H54 (cell line): ENCODE results near the gene TCEAL3.
"Not testable (repeated sequence)": the region's sequence is repeated elsewhere in the genome, so short reads cannot be mapped to it uniquely, and the experiment has no call there.

Experiments used
- DNase-seq: peaks from one replicate; pipeline ENCODE4 v3.0.0; 2011; ENCODE audit warnings: low spot score, mixed read lengths; ENCODE audit not compliant: insufficient read length
- FAIRE-seq: peaks from 3 replicates; lab custom pipeline; 2011; peaks lifted over from hg19 to GRCh38; lab: Jason Lieb, UNC
- POLR2A ChIP-seq: IDR thresholded peaks from 2 replicates; pipeline ENCODE4 v1.6.1; 2011; ENCODE audit warnings: low read depth, mild to moderate bottlenecking, low read length

Gene TCEAL3

DNA sequence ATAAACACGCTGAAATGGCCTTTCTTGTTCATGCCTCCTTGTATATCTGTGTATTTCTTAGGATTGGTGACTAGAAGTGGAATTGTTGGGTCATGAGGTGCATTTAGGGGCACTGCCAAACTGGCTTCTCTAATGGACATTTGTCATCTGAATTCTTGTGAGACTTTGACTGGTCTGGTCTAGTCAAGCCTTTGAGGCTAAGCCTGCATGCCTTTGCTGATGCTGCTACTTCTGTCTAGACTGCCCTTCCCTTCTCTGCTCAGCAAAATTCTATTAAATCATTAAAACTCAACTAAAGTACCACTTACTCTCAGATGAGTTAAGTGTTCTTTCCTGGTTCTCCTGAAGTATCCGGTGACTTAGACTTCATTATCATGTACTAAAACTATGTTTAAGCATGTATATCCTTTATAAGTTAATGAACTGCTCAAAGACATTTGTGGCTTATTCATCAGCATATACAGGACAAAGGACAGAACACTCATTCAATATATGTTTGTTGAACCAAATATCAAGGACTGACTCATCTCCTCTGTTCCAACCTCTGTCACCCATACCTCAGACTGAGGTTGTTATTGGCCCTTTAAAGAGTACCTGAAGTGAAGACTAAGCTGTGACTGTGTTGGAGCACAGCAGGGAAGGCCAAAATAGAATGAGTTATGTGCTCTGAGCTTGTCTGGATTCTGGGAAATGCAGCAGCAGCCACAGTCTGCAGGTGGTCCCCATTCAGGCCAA, 30.0 kb downstream of the TCEAL3 start:
- DNase-seq, result no peak
- no peak for TF ChIP-seq POLR2A
- peak; percentile 94 for FAIRE-seq

DNA sequence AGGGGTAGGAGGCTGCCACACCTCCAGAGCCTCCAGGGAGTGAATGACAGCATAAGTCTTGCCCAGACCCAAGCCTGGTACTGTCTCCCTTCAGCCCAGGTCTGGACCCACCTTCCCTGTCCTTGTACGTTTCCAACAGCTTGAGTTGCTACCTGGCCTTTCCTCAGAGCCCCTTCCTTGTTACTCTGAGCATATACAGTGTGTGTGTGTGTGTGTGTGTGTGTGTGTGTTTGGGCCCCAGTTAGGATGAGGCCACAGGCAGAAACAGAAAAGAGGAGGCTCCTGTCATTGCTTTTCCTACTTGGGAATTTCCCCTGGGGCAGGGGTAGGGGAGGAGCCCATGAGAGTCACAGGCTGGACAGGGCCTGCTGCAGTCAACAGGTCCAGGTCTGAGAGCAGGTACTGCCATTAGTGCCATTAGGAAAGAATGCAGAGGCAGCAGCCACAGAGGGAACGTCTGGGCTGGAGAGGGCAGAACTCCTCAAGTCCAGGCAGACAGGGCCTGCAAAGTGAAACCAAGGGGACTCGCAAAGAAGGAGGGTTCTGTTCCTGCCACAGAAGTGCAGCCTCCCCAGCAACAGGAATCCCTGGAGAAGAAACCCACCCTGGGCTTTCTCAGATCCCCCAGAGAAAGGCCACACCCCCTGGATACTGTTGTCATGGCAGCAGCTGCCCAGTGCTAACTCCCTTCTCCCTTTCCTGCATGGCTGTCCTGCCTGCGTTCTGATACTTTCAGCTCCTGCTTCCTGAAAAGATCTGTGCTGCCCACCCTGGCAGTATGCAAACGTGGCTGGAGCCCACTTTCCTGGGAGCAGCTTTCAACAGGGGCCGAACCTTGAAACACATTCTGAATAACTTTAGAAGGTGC, 30.9 kb downstream of the TCEAL3 start:
- DNase-seq, result not testable (repeated sequence)
- peak; percentile 72 for FAIRE-seq

DNA sequence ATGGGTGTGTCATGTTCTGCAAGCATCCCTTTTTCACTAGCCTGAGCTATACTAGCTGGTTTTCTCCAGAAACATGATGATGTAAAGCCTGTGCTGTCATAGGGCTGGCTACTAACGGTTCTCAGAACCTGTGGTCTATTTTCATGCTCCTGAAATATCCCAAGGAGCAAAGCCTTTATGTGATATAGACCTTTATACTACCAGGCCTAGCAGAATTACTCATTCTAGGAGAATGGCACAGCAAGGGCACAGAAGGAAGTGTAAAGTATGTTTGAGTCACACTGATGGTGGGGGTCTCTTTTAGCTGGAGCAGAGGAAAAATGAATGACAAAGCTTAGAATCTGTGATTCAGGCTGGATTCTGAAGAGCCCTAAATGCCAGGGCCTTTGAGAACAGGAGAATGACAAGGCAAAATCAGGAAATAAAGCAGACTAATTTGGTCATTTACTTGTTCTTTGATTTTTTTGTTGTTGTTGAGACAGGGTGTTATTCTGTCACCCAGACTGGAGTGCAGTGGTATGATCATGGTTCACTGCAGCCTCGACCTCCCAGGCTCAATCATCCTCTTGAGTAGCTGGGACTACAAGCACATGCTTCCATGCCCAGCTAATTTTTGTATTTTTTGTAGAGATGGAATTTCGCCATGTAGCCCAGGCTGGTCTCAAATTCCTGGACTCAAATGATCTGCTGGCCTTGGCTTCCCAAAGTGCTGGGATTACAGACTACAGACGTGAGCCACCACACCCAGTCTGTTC, 32.8 kb downstream of the TCEAL3 start:
- FAIRE-seq, result peak; percentile 91

DNA sequence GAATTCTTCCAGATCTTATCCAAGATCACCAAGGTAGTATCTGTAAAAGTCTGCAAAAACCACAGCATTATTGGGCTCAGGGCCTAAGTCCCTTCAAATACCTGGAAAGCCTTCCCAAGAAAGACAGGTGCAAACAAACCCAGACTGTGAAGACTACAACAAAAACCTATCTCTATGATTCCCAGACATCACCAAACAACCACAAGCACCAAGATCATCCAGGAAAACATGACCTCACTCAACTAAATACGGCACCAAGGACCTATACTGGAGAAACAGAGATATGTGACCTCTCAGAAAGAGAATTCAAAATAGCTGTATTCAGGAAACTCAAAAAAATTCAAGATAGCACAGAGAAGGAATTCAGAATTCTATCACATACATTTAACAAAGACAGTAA, 36.4 kb downstream of the TCEAL3 start:
- no peak for FAIRE-seq
- no peak for TF ChIP-seq POLR2A

More for the DNA sequence above, 32.8 kb downstream of the TCEAL3 start:
- no peak for TF ChIP-seq POLR2A
- no peak for DNase-seq

DNA sequence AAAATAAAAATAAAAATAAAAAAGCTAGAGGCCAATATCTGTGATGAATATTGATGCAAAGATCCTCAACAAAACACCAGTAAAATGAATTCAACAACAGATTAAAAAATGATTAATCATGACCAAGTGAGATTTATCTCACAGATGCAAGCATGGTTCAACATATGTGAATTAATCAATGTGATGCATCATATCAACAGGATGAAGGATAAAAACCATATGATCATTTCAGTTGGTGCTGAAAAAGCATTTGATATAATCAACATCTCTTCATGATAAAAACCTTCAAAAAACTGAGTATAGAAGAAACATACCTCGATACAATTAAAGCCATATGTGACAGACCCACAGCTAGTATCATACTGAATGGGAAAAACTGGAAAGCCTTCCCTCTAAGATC, 39.9 kb downstream of the TCEAL3 start:
- DNase-seq, result no peak
- TF ChIP-seq POLR2A, result no peak
- FAIRE-seq, result no peak

More for the DNA sequence above, 36.4 kb downstream of the TCEAL3 start:
- DNase-seq, result no peak

DNA sequence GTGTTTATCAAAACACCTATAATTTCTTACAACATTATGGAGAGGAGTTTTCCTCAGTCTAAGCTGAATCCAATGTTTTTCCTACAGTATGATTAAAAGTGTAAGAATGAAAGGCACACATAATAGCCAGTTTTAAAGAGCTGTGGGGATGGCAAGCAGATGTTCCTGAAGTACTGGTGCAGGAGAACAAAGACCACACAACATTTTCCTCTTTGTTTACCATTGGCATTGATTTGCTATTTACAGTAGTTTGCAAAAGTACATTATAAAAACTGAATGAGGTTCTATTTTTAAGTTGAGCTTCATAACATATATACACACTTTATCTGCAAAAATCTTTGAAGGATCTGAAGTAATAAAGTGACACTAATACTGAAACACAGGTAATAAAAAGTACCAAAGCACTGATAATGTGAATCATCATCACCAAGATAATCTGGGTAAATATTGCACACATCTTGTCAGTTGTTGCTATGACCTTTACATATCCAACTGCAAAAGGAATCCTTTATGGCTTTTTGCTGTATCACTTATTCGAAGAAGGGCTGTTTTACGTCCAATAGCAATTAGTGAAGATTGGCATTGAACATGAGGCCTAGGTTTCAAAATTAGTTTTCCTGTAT, 43.5 kb downstream of the TCEAL3 start:
- FAIRE-seq, result peak; percentile 60
- DNase-seq, result no peak
- no peak for TF ChIP-seq POLR2A

DNA sequence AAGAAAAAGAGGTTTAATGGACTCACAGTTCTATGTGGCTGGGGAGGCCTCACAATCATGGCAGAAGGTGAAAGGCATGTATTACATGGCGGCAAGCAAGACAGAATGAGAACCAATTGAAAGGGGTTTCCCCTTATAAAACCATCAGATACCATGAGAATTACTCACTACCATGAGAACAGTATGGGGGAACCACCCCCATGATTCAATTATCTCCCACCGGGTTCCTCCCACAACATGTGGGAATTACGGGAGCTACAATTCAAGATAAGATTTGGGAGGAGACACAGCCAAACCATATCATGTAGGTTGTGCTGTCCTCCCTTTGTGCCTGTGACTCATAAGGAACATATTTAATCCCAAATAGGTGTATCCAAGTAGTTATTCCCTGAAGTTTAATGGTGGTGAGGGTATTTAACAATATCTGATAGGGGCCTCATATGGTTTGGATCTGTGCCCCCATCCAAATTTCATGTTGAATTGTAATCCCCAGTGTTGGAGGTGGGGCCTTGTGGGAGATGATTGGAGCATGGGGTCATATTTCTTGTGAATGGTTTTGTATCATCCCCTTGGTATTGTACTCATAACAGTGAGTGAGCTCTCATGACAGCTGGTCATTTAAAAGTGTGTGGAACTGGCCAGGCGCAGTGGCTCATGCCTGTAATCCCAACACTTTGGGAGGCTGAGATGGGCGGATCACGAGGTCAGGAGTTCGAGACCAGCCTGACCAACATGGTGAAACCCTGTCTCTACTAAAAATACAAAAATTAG, 47.7 kb downstream of the TCEAL3 start:
- DNase-seq, FAIRE-seq: not testable (repeated sequence)

DNA sequence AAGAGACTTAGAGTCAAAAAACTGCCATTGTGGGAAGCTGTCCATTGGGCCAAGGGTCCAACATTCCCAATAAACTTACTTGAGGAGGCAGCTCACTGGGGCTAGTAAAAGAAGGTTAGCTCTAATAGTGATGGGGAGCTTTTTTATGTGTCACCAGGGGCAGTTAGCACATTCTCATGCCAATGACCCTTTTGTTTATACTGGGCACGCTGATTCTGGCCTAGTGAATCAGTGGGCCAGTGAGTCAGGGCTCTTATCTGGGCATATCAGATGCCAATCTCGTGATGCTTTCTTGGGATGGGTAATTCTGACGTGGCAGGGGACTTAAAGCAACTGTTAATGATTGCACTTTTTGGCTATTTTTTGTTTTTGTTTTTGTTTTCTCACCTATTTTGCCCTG, 48.9 kb downstream of the TCEAL3 start:
- no peak for TF ChIP-seq POLR2A
- peak; percentile 23 for DNase-seq
- peak; percentile 78 for FAIRE-seq

DNA sequence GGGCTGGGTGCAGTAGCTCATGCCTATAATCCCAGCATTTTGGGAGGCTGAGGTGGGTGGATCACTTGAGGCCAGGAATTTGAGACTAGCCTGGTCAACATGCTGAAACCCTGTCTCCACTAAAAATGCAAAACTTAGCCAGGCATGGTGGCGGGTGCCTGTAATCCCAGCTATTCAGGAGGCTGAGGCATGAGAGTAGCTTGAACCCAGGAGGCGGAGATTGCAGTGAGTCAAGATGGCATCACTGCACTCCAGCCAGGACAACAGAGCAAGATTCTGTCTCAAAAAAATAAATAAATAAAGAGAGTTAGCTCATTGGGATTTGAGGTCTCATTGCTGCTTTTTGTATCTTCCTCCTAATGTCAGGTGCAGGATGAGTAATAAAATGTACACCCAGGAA, 49.3 kb downstream of the TCEAL3 start:
- FAIRE-seq, DNase-seq: not testable (repeated sequence)

DNA sequence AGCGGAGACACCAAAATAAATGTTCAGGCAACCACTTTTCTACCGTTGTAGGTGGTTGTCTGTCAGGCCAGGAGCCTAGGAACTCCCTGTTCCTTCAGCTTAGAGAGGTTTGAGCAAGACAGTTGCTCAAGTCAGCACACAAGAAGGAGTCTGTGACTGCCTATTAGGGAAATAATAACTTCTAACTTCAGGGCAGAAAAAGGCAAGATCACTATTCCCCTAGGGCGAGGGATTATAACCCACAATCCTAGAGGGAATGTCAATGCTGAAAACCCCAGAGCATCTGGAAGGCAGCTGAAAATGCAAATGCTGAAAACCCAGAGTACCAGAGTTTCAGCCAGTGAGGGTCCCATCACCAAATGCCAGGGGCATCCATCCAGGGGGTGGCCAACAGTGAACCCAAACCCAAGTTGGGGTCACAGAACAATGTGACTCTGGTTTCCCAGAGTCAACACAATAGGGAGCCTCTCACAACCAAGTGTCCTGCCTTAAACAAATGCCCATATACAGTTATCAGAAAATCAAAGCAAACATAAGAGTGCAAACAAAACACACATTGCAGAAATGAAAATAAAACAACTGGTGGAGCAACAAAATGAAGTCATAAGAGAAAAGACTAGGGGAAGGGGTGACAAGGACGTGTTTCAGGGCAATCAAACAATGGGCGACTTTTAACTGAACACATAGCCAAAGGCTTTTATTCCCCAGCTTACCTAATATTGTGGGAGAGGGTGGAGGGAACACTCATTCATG, 51.1 kb downstream of the TCEAL3 start:
- FAIRE-seq, result no peak
- no peak for TF ChIP-seq POLR2A
- no peak for DNase-seq

DNA sequence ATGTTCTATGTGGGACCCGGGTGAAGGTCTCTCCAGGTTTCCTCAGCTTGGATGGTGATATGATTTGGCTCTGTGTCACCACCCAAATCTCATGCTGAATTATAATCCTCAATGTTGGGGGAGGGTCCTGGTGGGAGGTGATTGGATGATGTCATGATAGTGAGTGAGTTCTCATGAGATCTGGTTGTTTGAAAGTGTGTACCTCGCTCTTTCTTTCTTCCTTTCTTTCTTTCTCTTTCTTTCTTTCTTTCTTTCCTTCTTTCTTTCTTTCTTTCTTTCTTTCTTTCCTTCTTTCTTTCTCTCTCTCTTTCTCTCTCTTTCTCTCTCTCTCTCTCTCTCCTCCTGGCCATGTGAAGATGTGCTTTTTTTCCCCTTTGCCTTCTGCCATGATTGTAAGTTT, 51.7 kb downstream of the TCEAL3 start:
- not testable (repeated sequence) for DNase-seq, FAIRE-seq
